ENCODE measurements around the gene TMC8.

- TF ChIP-seq CTCF (IDR thresholded peaks at IDR 0.05) (no peak), POLR2AphosphoS5 (IDR thresholded peaks at IDR 0.05) (peak in 2 of 3 donors; percentile 52 to 63), POLR2A (IDR thresholded peaks at IDR 0.05) (no peak), EP300 (IDR thresholded peaks at IDR 0.05; ENCODE audit: low read depth) (no peak)
Observed at GRCh38 chr17:78179372-78179771, 48.8 kb downstream of the TMC8 start.

All from transverse colon (tissue), 4 donors.